IgD-negative memory B cell (primary cell): ENCODE results near the gene SNX20. TPM values are rescaled to one million over a fixed set of nuclear protein-coding genes. Genes with fewer than 3 reads are reported as not detected.

Experiments used
- polyA plus RNA-seq: library from polyadenylated mRNA; unstranded; fragments of 300-500 nt; fragmentation: Illumina TruSeq; gene quantifications from one replicate; pipeline ENCODE4 v1.2.3, GENCODE V29; 2021

Gene SNX20
- polyA plus RNA-seq, 1 donor from 2014 or later = 44.6 TPM

Other genes starting within 250 kb of the SNX20 start
- gene NKD1, start 132.9 kb downstream of the SNX20 start, polyA plus RNA-seq = not detected
- 0.86 TPM for gene NOD2, start 12.3 kb upstream of the SNX20 start, polyA plus RNA-seq
- 78.2 TPM for gene CYLD, start 60.8 kb upstream of the SNX20 start, polyA plus RNA-seq